OCI-LY1 (cell line): ENCODE results near the gene TRAFD1.

ENCODE experiments used
- H2AFZ ChIP-seq: fragments of 200-600 bp; sonication (generic), shearing (Covaris generic); 2 replicates; pipeline ENCODE4 v1.6.0; 2014; ENCODE audit warnings: antibody characterized with exemption, mild to moderate bottlenecking, low read length
- H3F3A ChIP-seq: fragments of 200-600 bp; sonication (generic), shearing (Covaris generic); 2 replicates; pipeline ENCODE4 v1.6.0; 2014; ENCODE audit warnings: mild to moderate bottlenecking, antibody characterized with exemption, low read length, moderate library complexity; ENCODE audit not compliant: insufficient read depth
- H3K27ac ChIP-seq: fragments of 200-600 bp; sonication (generic); 2 replicates; pipeline ENCODE4 v1.5.1; 2014; ENCODE audit warnings: low read length, mixed run types, mild to moderate bottlenecking, low read depth; ENCODE audit not compliant: poor library complexity, severe bottlenecking
- H3K27me3 ChIP-seq: fragments of 200-600 bp; sonication (generic); 2 replicates; pipeline ENCODE4 v1.6.0; 2014; ENCODE audit warnings: antibody characterized with exemption, mild to moderate bottlenecking, low read length, moderate library complexity; ENCODE audit not compliant: insufficient read depth
- H3K36me3 ChIP-seq: fragments of 200-600 bp; sonication (generic); 2 replicates; pipeline ENCODE4 v1.6.1; 2014; ENCODE audit warnings: mild to moderate bottlenecking, antibody characterized with exemption, low read length, moderate library complexity, mixed read lengths; ENCODE audit not compliant: insufficient read depth
- H3K4me1 ChIP-seq: fragments of 200-600 bp; sonication (generic); 2 replicates; pipeline ENCODE4 v1.5.1; 2014; ENCODE audit warnings: mild to moderate bottlenecking, low read length, moderate library complexity; ENCODE audit not compliant: insufficient read depth, severe bottlenecking
- H3K4me2 ChIP-seq: fragments of 200-600 bp; sonication (generic), shearing (Covaris generic); 2 replicates; pipeline ENCODE4 v1.6.1; 2014; ENCODE audit warnings: low read length
- H3K4me3 ChIP-seq: fragments of 200-600 bp; sonication (generic); 2 replicates; pipeline ENCODE4 v1.5.1; 2014; ENCODE audit warnings: low read length, low read depth, mild to moderate bottlenecking, mixed read lengths; ENCODE audit not compliant: poor library complexity, severe bottlenecking
- H3K79me2 ChIP-seq: fragments of 200-600 bp; shearing (Covaris generic); 2 replicates; pipeline ENCODE4 v1.6.1; 2016; ENCODE audit warnings: mixed run types, low read length, mixed read lengths; ENCODE audit not compliant: insufficient read depth
- H3K9ac ChIP-seq: fragments of 200-600 bp; sonication (generic), shearing (Covaris generic); 2 replicates; pipeline ENCODE4 v1.6.1; 2014; ENCODE audit warnings: mild to moderate bottlenecking, low read length, mixed read lengths
- H3K9me2 ChIP-seq: fragments of 200-600 bp; sonication (generic), shearing (Covaris generic); 2 replicates; pipeline ENCODE4 v1.6.1; 2014; ENCODE audit warnings: low read depth, mild to moderate bottlenecking, low read length, mixed read lengths
- H3K9me3 ChIP-seq: fragments of 200-600 bp; shearing (Covaris generic); 2 replicates; pipeline ENCODE4 v1.6.1; 2014; ENCODE audit warnings: low read length, mixed read lengths
- H4K20me1 ChIP-seq: fragments of 200-600 bp; sonication (generic), shearing (Covaris generic); 2 replicates; pipeline ENCODE4 v1.6.0; 2016; ENCODE audit warnings: mild to moderate bottlenecking, low read length; ENCODE audit not compliant: insufficient read depth
- EZH2 ChIP-seq: fragments of 200-600 bp; sonication (generic), shearing (Covaris generic); IDR thresholded peaks from 2 replicates; pipeline ENCODE4 v1.8.0; 2017; ENCODE audit warnings: borderline replicate concordance, mixed run types, mild to moderate bottlenecking, antibody characterized with exemption, low read length, moderate library complexity, mixed read lengths
- TF ChIP-seq, protein P1 (sequence below): fragments of 200-600 bp; sonication (generic), shearing (Covaris generic); IDR thresholded peaks from 2 replicates; pipeline ENCODE4 v1.5.1; 2017; ENCODE audit warnings: mild to moderate bottlenecking, antibody characterized with exemption, low read length, moderate library complexity, mixed read lengths

TRAFD1 gene

GRCh38 chr12:112194601-112195247 lies 69.4 kb downstream of the TRAFD1 start:
- no peak overlapping the region for H3K4me3 ChIP-seq
- H3K9ac ChIP-seq = no peak overlapping the region
- no peaks in the 10 kb centered on the region for H4K20me1 ChIP-seq
- no peak overlapping the region for H2AFZ ChIP-seq
- no peaks in the 10 kb centered on the region for H3K4me1 ChIP-seq
- no peak overlapping the region for H3K27ac ChIP-seq
- H3K79me2 ChIP-seq = no peaks in the 10 kb centered on the region
- H3F3A ChIP-seq = no peaks in the 10 kb centered on the region
- no peak overlapping the region for H3K4me2 ChIP-seq
- peaks cover 72% of the 10 kb centered on the region for H3K36me3 ChIP-seq
- no peaks in the 10 kb centered on the region for H3K9me3 ChIP-seq
- TF ChIP-seq, protein P1, sequence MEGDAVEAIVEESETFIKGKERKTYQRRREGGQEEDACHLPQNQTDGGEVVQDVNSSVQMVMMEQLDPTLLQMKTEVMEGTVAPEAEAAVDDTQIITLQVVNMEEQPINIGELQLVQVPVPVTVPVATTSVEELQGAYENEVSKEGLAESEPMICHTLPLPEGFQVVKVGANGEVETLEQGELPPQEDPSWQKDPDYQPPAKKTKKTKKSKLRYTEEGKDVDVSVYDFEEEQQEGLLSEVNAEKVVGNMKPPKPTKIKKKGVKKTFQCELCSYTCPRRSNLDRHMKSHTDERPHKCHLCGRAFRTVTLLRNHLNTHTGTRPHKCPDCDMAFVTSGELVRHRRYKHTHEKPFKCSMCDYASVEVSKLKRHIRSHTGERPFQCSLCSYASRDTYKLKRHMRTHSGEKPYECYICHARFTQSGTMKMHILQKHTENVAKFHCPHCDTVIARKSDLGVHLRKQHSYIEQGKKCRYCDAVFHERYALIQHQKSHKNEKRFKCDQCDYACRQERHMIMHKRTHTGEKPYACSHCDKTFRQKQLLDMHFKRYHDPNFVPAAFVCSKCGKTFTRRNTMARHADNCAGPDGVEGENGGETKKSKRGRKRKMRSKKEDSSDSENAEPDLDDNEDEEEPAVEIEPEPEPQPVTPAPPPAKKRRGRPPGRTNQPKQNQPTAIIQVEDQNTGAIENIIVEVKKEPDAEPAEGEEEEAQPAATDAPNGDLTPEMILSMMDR = no peak
- H3K27me3 ChIP-seq = no peaks in the 10 kb centered on the region
- no peaks in the 10 kb centered on the region for H3K9me2 ChIP-seq

- Histone ChIP-seq H3K9me2 (no peaks in the 10 kb centered on the region), H3K36me3 (peaks cover 69% of the 10 kb centered on the region), H3K79me2 (no peaks in the 10 kb centered on the region), H4K20me1 (no peaks in the 10 kb centered on the region), H3F3A (no peaks in the 10 kb centered on the region), H3K27me3 (no peaks in the 10 kb centered on the region), H3K4me3 (no peak overlapping the region), H3K4me1 (no peaks in the 10 kb centered on the region), H3K9me3 (no peaks in the 10 kb centered on the region), H3K27ac (no peak overlapping the region), H2AFZ (no peak overlapping the region), H3K4me2 (no peak overlapping the region), H3K9ac (no peak overlapping the region)
- no peak for TF ChIP-seq EZH2
- TF ChIP-seq, protein P1 = no peak
Measured at GRCh38 chr12:112196196-112196875, 71.0 kb downstream of the TRAFD1 start.

GRCh38 chr12:112198120-112198733 lies 72.9 kb downstream of the TRAFD1 start:
- no peaks in the 10 kb centered on the region for H3K4me1 ChIP-seq
- peaks cover 67% of the 10 kb centered on the region for H3K36me3 ChIP-seq

More at GRCh38 chr12:112198120-112198733, 72.9 kb downstream of the TRAFD1 start:
- Histone ChIP-seq H3K4me3 (no peak overlapping the region), H3K27me3 (no peaks in the 10 kb centered on the region), H3K9ac (no peak overlapping the region), H3K27ac (no peak overlapping the region), H4K20me1 (no peaks in the 10 kb centered on the region), H2AFZ (no peak overlapping the region), H3K4me2 (no peak overlapping the region), H3K9me2 (no peaks in the 10 kb centered on the region), H3K79me2 (no peaks in the 10 kb centered on the region), H3F3A (no peaks in the 10 kb centered on the region), H3K9me3 (no peaks in the 10 kb centered on the region)
- TF ChIP-seq EZH2 = no peak
- TF ChIP-seq, protein P1 = peak; percentile 76
